K562 (cell line): ENCODE measurements around the gene FTSJ3. TPM values are rescaled to one million over a fixed set of nuclear protein-coding genes. Genes with fewer than 3 reads are reported as not detected.

Source experiments
- BRD4 ChIP-seq: fragments of 200-600 bp; sonication (generic); IDR thresholded peaks from 2 replicates; pipeline ENCODE4 v1.6.1; 2017; ENCODE audit warnings: inconsistent platforms
- CBFB ChIP-seq: sonication (generic); formaldehyde crosslinking; IDR thresholded peaks from 2 replicates; pipeline ENCODE4 v1.4.0; 2020; ENCODE audit warnings: mild to moderate bottlenecking, missing genetic modification reagents
- HDAC2 ChIP-seq: fragments of 450-650 bp; IDR thresholded peaks from 2 replicates; pipeline ENCODE4 v1.6.1; 2016; ENCODE audit warnings: mild to moderate bottlenecking
- IRF9 ChIP-seq: fragments of 450-650 bp; IDR thresholded peaks from 2 replicates; pipeline ENCODE4 v1.6.1; 2016; ENCODE audit warnings: missing biosample characterization, missing genetic modification characterization
- MBD1 ChIP-seq: fragments of 250-450 bp; sonication (Bioruptor Pico); IDR thresholded peaks from 2 replicates; pipeline ENCODE4 v1.8.0; 2022; ENCODE audit warnings: inconsistent platforms
- MCM7 ChIP-seq, 2 experiments: fragments of 450-650 bp; IDR thresholded peaks; 2 replicates each; pipeline ENCODE4 v1.6.1; 2016 to 2018
- MEF2D ChIP-seq: conservative IDR thresholded peaks from 2 replicates; pipeline ENCODE4 v1.6.1; 2016; ENCODE audit warnings: low read depth, missing genetic modification characterization, missing compliant biosample characterization
- MXD1 ChIP-seq: fragments of 250-450 bp; sonication (Bioruptor Pico); IDR thresholded peaks from 2 replicates; pipeline ENCODE4 v1.8.0; 2021; ENCODE audit warnings: borderline replicate concordance, mild to moderate bottlenecking, moderate library complexity; ENCODE audit not compliant: poor library complexity, severe bottlenecking
- MYC ChIP-seq, 2 experiments: fragments of 250-450 bp in 1 of 2; sonication (Bioruptor Pico) in 1 of 2; IDR thresholded peaks; 2 replicates each; pipeline versions ENCODE4 v1.5.1 to v1.6.1; 2012 to 2021; ENCODE audit warnings: low read depth in 2 of 2, borderline replicate concordance in 1 of 2, improper control_type of control experiment in 1 of 2, low read length in 1 of 2, mild to moderate bottlenecking in 1 of 2, moderate library complexity in 1 of 2
- PCBP2 ChIP-seq: fragments of 200-400 bp; formaldehyde crosslinking; IDR thresholded peaks from 2 replicates; pipeline ENCODE4 v1.6.1; 2018; ENCODE audit warnings: low read length, low read depth, mild to moderate bottlenecking, moderate library complexity; ENCODE audit not compliant: poor library complexity, severe bottlenecking
- RB1 ChIP-seq: fragments of 450-650 bp; IDR thresholded peaks from 2 replicates; pipeline ENCODE4 v1.6.1; 2017; ENCODE audit warnings: low read depth, mild to moderate bottlenecking
- RBBP5 ChIP-seq: fragments of 200-600 bp; sonication (generic); IDR thresholded peaks from 2 replicates; pipeline ENCODE4 v1.6.1; 2012; ENCODE audit warnings: borderline replicate concordance, mild to moderate bottlenecking, low read length, control low read depth, inconsistent platforms; ENCODE audit not compliant: insufficient read depth, poor library complexity, severe bottlenecking
- RNF2 ChIP-seq: sonication (generic); IDR thresholded peaks from 2 replicates; pipeline ENCODE4 v1.6.1; 2016
- RUNX1 ChIP-seq: sonication (generic); IDR thresholded peaks from 2 replicates; pipeline ENCODE4 v1.6.1; 2016; ENCODE audit warnings: antibody characterized with exemption, low read depth
- SRSF3 ChIP-seq: fragments of 200-400 bp; formaldehyde crosslinking; IDR thresholded peaks from 2 replicates; pipeline ENCODE4 v1.6.1; 2016; ENCODE audit warnings: mild to moderate bottlenecking, low read length, moderate library complexity; ENCODE audit not compliant: insufficient read depth
- SUPT5H ChIP-seq: fragments of 450-650 bp; IDR thresholded peaks from 2 replicates; pipeline ENCODE4 v1.6.1; 2016
- TAF1 ChIP-seq: IDR thresholded peaks from 2 replicates; pipeline ENCODE4 v1.6.1; 2011; ENCODE audit warnings: mild to moderate bottlenecking, low read length, moderate library complexity; ENCODE audit not compliant: insufficient read depth, control insufficient read depth, severe bottlenecking; ENCODE audit errors: extremely low read depth
- ZEB2 ChIP-seq: fragments of 450-650 bp; IDR thresholded peaks from 2 replicates; pipeline ENCODE4 v1.6.1; 2016
- ZNF274 ChIP-seq: IDR thresholded peaks from 2 replicates; pipeline ENCODE4 v1.6.1; 2011; ENCODE audit warnings: low read depth, mild to moderate bottlenecking, low read length, moderate library complexity, borderline replicate concordance
- ZNF740 ChIP-seq, 3 experiments: fragments of 200-800 bp in 1 of 3; sonication (Bioruptor generic) in 1 of 3; sonication (generic) in 1 of 3; formaldehyde crosslinking in 1 of 3; IDR thresholded peaks; 2 replicates each; pipeline versions ENCODE4 v1.6.1 to v1.8.0; 2016 to 2022; ENCODE audit warnings: mild to moderate bottlenecking in 2 of 3, missing compliant biosample characterization in 2 of 3, missing genetic modification characterization in 2 of 3, missing genetic modification reagents in 1 of 3
- polyA plus RNA-seq, 8 experiments: library from polyadenylated mRNA; depleted of rRNA in 4 of 8; stranded (reverse) in 5 of 8; unstranded in 3 of 8; fragments of >200 nt; fragmentation: Nextera tagmentation in 2 of 8; fragmentation: Illumina TruSeq in 1 of 8; extraction: Ambion mirVana in 2 of 8; extraction: Trizol in 1 of 8; gene quantifications; 2 replicates each; pipeline versions ENCODE4 v1.2.1 to v1.2.3, GENCODE V29; 2011 to 2014; ENCODE audit warnings: inconsistent platforms in 1 of 8, missing spikeins in 1 of 8
- total RNA-seq, 7 experiments: library from RNA; depleted of rRNA in 6 of 7; stranded (reverse); fragments of >200 nt in 6 of 7; fragmentation: Illumina TruSeq in 2 of 7; extraction: Trizol in 2 of 7; gene quantifications; 2 replicates each; pipeline versions ENCODE4 v1.2.1 to v1.2.3, GENCODE V29; 2011 to 2021; ENCODE audit warnings: low replicate concordance in 1 of 7

The FTSJ3 gene
- total and polyA plus RNA-seq, 9 of the 15 experiments (the other 6 are each of a cell fraction or from before 2014, with no cell fraction given): 18.0 to 65.6 (median 52.4) TPM

- TF ChIP-seq RBBP5: peak; percentile 40
- TF ChIP-seq ZEB2: no peak
- no peak for TF ChIP-seq ZNF274
- TF ChIP-seq MXD1 (CRISPR knock-in tag): no peak
- TF ChIP-seq SUPT5H: peak; percentile 56
- no peak for TF ChIP-seq MCM7 (IDR thresholded peaks at IDR 0.05)
- TF ChIP-seq CBFB: no peak
- TF ChIP-seq BRD4: no peak; the same call in 1 of the 2 replicates
- no peak for TF ChIP-seq MYC (IDR thresholded peaks at IDR 0.05; ENCODE audit: low read depth, low read length)
- no peak for TF ChIP-seq MYC (CRISPR knock-in tag; IDR thresholded peaks at IDR 0.05; ENCODE audit: borderline replicate concordance, low read depth)
- no peak for TF ChIP-seq RNF2
- no peak for TF ChIP-seq RUNX1
- TF ChIP-seq RB1: 0 out of 2 replicates have a peak, but pooled peaks have one; percentile 34
- TF ChIP-seq IRF9 (tag): no peak
- 0 out of 2 replicates have a peak, but pooled peaks have one; percentile 1 for TF ChIP-seq HDAC2
- TF ChIP-seq ZNF740 (CRISPR knock-in tag; IDR thresholded peaks at IDR 0.05): no peak
- TF ChIP-seq ZNF740 (tag; IDR thresholded peaks at IDR 0.05): 0 out of 4 replicates have a peak, but pooled peaks of 1 of the 2 experiments have one; percentile 27
- no peak for TF ChIP-seq PCBP2
- no peak for TF ChIP-seq MEF2D (tag)
- no peak for TF ChIP-seq MBD1
- TF ChIP-seq TAF1: peak; percentile 86
- TF ChIP-seq SRSF3: 0 out of 2 replicates have a peak, but pooled peaks have one; percentile 66
These were observed 53.1 kb downstream of the FTSJ3 start, which contains the start of gene DDX42 (continued) for GRCh38 chr17:63774141-63774968.
